ENCODE measurements around the gene CNBP. TPM values are rescaled to one million over a fixed set of nuclear protein-coding genes. Genes with fewer than 3 reads are reported as not detected.

Gene CNBP
- total RNA-seq, 2 donors from 2014 or later, result 284 to 343 TPM

- Mint-ChIP-seq H3K9me3 (no peaks in the 10 kb centered on the region), H3K27ac (no peak overlapping the region), H3K36me3 (ENCODE audit: low read depth) (peaks cover 51% of the 10 kb centered on the region), H3K4me3 (no peak overlapping the region), H3K27me3 (ENCODE audit: insufficient read depth) (no peaks in the 10 kb centered on the region), H3K4me1 (peaks cover 15% of the 10 kb centered on the region)
- Histone ChIP-seq H3K27me3 (ENCODE audit: control insufficient read depth, insufficient read depth, low read length, poor library complexity, severe bottlenecking) (no peaks in the 10 kb centered on the region), H3K27ac (ENCODE audit: low read depth, low read length) (no peak overlapping the region), H3K4me1 (ENCODE audit: control insufficient read depth, insufficient read depth, low read length) (no peaks in the 10 kb centered on the region), H3K9ac (ENCODE audit: extremely low read depth, low read length, poor library complexity, severe bottlenecking) (no peak overlapping the region), H3K36me3 (ENCODE audit: control insufficient read depth, insufficient read depth, low read length) (peaks cover 77% of the 10 kb centered on the region), H3K4me3 (ENCODE audit: low read length) (no peak overlapping the region), H3K9me3 (ENCODE audit: control insufficient read depth, low read length) (no peaks in the 10 kb centered on the region)
- no peak for TF ChIP-seq CTCF (conservative IDR thresholded peaks at IDR 0.05)
- DNase-seq, result no peak
- WGBS, 2 experiments (ENCODE audit: insufficient coverage in 1 of 2, insufficient read length in 1 of 2), result 95% methylated on average over 1 of the region's 1 CpG; no CpG with 5 or more reads in 1 of the 2 experiments
These were observed 7.6 kb downstream of the CNBP start for GRCh38 chr3:129176051-129176450.

GRCh38 chr3:129173725-129174124, 10.0 kb downstream of the CNBP start:
- no peak for DNase-seq
- Histone ChIP-seq H3K9me3 (ENCODE audit: control insufficient read depth, low read length) (no peaks in the 10 kb centered on the region), H3K4me3 (ENCODE audit: low read length) (no peak overlapping the region), H3K36me3 (ENCODE audit: control insufficient read depth, insufficient read depth, low read length) (peaks cover 76% of the 10 kb centered on the region), H3K9ac (ENCODE audit: extremely low read depth, low read length, poor library complexity, severe bottlenecking) (no peak overlapping the region), H3K27me3 (ENCODE audit: control insufficient read depth, insufficient read depth, low read length, poor library complexity, severe bottlenecking) (no peaks in the 10 kb centered on the region), H3K27ac (ENCODE audit: low read depth, low read length) (no peak overlapping the region), H3K4me1 (ENCODE audit: control insufficient read depth, insufficient read depth, low read length) (no peaks in the 10 kb centered on the region)
- H3K36me3 Mint-ChIP-seq (ENCODE audit: low read depth), result peaks cover 57% of the 10 kb centered on the region
- no peaks in the 10 kb centered on the region for H3K27me3 Mint-ChIP-seq (ENCODE audit: insufficient read depth)
- WGBS, 2 experiments (ENCODE audit: insufficient coverage in 1 of 2, insufficient read length in 1 of 2), result 97% methylated on average over 4 of the region's 4 CpGs; no CpG with 5 or more reads in 1 of the 2 experiments
- no peaks in the 10 kb centered on the region for H3K9me3 Mint-ChIP-seq
- H3K27ac Mint-ChIP-seq, result no peak overlapping the region
- TF ChIP-seq CTCF (conservative IDR thresholded peaks at IDR 0.05), result no peak
- no peak overlapping the region for H3K4me3 Mint-ChIP-seq
- H3K4me1 Mint-ChIP-seq, result peaks cover 3% of the 10 kb centered on the region

- Histone ChIP-seq H3K9ac (ENCODE audit: extremely low read depth, low read length, poor library complexity, severe bottlenecking) (no peak overlapping the region), H3K27me3 (ENCODE audit: control insufficient read depth, insufficient read depth, low read length, poor library complexity, severe bottlenecking) (no peaks in the 10 kb centered on the region), H3K4me3 (ENCODE audit: low read length) (no peak overlapping the region), H3K36me3 (ENCODE audit: control insufficient read depth, insufficient read depth, low read length) (peaks cover 73% of the 10 kb centered on the region), H3K9me3 (ENCODE audit: control insufficient read depth, low read length) (no peaks in the 10 kb centered on the region), H3K27ac (ENCODE audit: low read depth, low read length) (no peak overlapping the region), H3K4me1 (ENCODE audit: control insufficient read depth, insufficient read depth, low read length) (no peaks in the 10 kb centered on the region)
- Mint-ChIP-seq H3K4me3 (no peak overlapping the region), H3K27ac (no peak overlapping the region), H3K4me1 (peaks cover 3% of the 10 kb centered on the region), H3K9me3 (no peaks in the 10 kb centered on the region), H3K27me3 (ENCODE audit: insufficient read depth) (no peaks in the 10 kb centered on the region), H3K36me3 (ENCODE audit: low read depth) (peaks cover 55% of the 10 kb centered on the region)
- 88% methylated on average over 2 of the region's 2 CpGs; no CpG with 5 or more reads in 1 of the 2 experiments for WGBS, 2 experiments (ENCODE audit: insufficient coverage in 1 of 2, insufficient read length in 1 of 2)
- DNase-seq, result no peak
- TF ChIP-seq CTCF (conservative IDR thresholded peaks at IDR 0.05), result no peak
These were observed 10.5 kb downstream of the CNBP start for GRCh38 chr3:129173206-129173605.
